Mesenchymal stem cell (in vitro differentiated cells and primary cell): ENCODE results near the gene DIPK1B.

Experiments used
- DNase-seq: peaks from one replicate; pipeline ENCODE4 v3.0.0-alpha.2; 2013
- H2AFZ ChIP-seq: one replicate; pipeline ENCODE4 v1.6.1; 2013; ENCODE audit warnings: low read depth, mild to moderate bottlenecking, control low read depth, inconsistent platforms, low read length, moderate library complexity
- H2AK5ac ChIP-seq: 2 replicates; pipeline ENCODE4 v1.6.1; 2013; ENCODE audit warnings: low read length, moderate library complexity, mild to moderate bottlenecking, inconsistent platforms; ENCODE audit not compliant: severe bottlenecking
- H2BK120ac ChIP-seq: one replicate; pipeline ENCODE4 v1.6.1; 2013; ENCODE audit warnings: low read depth, mild to moderate bottlenecking, inconsistent platforms, low read length, moderate library complexity
- H2BK12ac ChIP-seq, 2 experiments: one replicate each; pipeline ENCODE4 v1.6.1; 2013; ENCODE audit warnings: inconsistent platforms in 2 of 2, low read length in 2 of 2, mild to moderate bottlenecking in 2 of 2, moderate library complexity in 2 of 2, control low read depth in 1 of 2
- H2BK15ac ChIP-seq: one replicate; pipeline ENCODE4 v1.6.1; 2013; ENCODE audit warnings: mild to moderate bottlenecking, low read depth, inconsistent platforms; ENCODE audit not compliant: poor library complexity, severe bottlenecking
- H2BK5ac ChIP-seq: 2 replicates; pipeline ENCODE4 v1.6.1; 2013; ENCODE audit warnings: low read depth, mild to moderate bottlenecking, low read length, control low read depth, inconsistent platforms; ENCODE audit not compliant: poor library complexity, severe bottlenecking
- H3K14ac ChIP-seq, 2 experiments: one replicate each; pipeline ENCODE4 v1.6.1; 2013; ENCODE audit warnings: inconsistent platforms in 2 of 2, low read length in 2 of 2, control low read depth in 1 of 2, mild to moderate bottlenecking in 1 of 2, moderate library complexity in 1 of 2
- H3K18ac ChIP-seq, 2 experiments: one replicate each; pipeline ENCODE4 v1.6.1; 2013; ENCODE audit warnings: inconsistent platforms in 2 of 2, low read length in 2 of 2, control low read depth in 1 of 2, low read depth in 1 of 2, mild to moderate bottlenecking in 1 of 2
- H3K23ac ChIP-seq, 2 experiments: one replicate each; pipeline ENCODE4 v1.6.1; 2013; ENCODE audit warnings: inconsistent platforms in 2 of 2, low read length in 2 of 2, mild to moderate bottlenecking in 2 of 2, moderate library complexity in 2 of 2, control low read depth in 1 of 2
- H3K27ac ChIP-seq: 2 replicates; pipeline ENCODE4 v1.5.1; 2013; ENCODE audit warnings: mild to moderate bottlenecking, moderate library complexity, low read length, control low read depth, inconsistent platforms; ENCODE audit not compliant: poor library complexity, severe bottlenecking
- H3K27me3 ChIP-seq, 2 experiments: 2 replicates each; pipeline versions ENCODE4 v1.6.1 to v1.7.0; 2013; ENCODE audit warnings: low read length in 2 of 2, mild to moderate bottlenecking in 2 of 2, moderate library complexity in 2 of 2, control low read depth in 1 of 2, inconsistent platforms in 1 of 2; ENCODE audit not compliant: control insufficient read depth in 1 of 2, insufficient read depth in 1 of 2
- H3K36me3 ChIP-seq, 2 experiments: 2 replicates each; pipeline versions ENCODE4 v1.6.1 to v1.7.0; 2013; ENCODE audit warnings: low read length in 2 of 2, control low read depth in 1 of 2, inconsistent platforms in 1 of 2, low read depth in 1 of 2, mild to moderate bottlenecking in 1 of 2; ENCODE audit not compliant: insufficient read depth in 2 of 2, control insufficient read depth in 1 of 2
- H3K4ac ChIP-seq, 2 experiments: one replicate each; pipeline ENCODE4 v1.6.1; 2013; ENCODE audit warnings: inconsistent platforms in 2 of 2, low read length in 2 of 2, mild to moderate bottlenecking in 2 of 2, moderate library complexity in 2 of 2, control low read depth in 1 of 2, low read depth in 1 of 2
- H3K4me1 ChIP-seq: 2 replicates; pipeline ENCODE4 v1.6.1; 2013; ENCODE audit warnings: low read depth, low read length, control low read depth; ENCODE audit not compliant: control insufficient read depth, insufficient read depth
- H3K4me2 ChIP-seq: 2 replicates; pipeline ENCODE4 v1.6.1; 2013; ENCODE audit warnings: low read length, mild to moderate bottlenecking, inconsistent platforms; ENCODE audit not compliant: poor library complexity, severe bottlenecking
- H3K4me3 ChIP-seq, 2 experiments: 2 replicates each; pipeline versions ENCODE4 v1.5.1 to v1.7.0; 2013; ENCODE audit warnings: low read length in 2 of 2, mild to moderate bottlenecking in 2 of 2, control low read depth in 1 of 2, low read depth in 1 of 2; ENCODE audit not compliant: insufficient read depth in 1 of 2
- H3K79me1 ChIP-seq: replicated peaks from 2 replicates; pipeline ENCODE4 v1.6.1; 2013; ENCODE audit warnings: mild to moderate bottlenecking, control low read depth, low read length, inconsistent platforms; ENCODE audit not compliant: poor library complexity, severe bottlenecking
- H3K9ac ChIP-seq: 2 replicates; pipeline ENCODE4 v1.7.0; 2013; ENCODE audit warnings: mild to moderate bottlenecking, low read length, moderate library complexity
- H3K9me3 ChIP-seq: 2 replicates; pipeline ENCODE4 v1.7.0; 2013; ENCODE audit warnings: mild to moderate bottlenecking, low read length; ENCODE audit not compliant: control insufficient read depth
- H4K8ac ChIP-seq: one replicate; pipeline ENCODE4 v1.6.1; 2013; ENCODE audit warnings: inconsistent platforms, mild to moderate bottlenecking, low read length, moderate library complexity
- H4K91ac ChIP-seq: one replicate; pipeline ENCODE4 v1.6.1; 2013; ENCODE audit warnings: mild to moderate bottlenecking, low read length, inconsistent platforms
- WGBS: methylation state at CpG from one replicate; pipeline ENCODE4 v1.1.7; 2013; ENCODE audit warnings: mixed read lengths; 5-methylcytosine and 5-hydroxymethylcytosine counted together

Gene DIPK1B

DNA sequence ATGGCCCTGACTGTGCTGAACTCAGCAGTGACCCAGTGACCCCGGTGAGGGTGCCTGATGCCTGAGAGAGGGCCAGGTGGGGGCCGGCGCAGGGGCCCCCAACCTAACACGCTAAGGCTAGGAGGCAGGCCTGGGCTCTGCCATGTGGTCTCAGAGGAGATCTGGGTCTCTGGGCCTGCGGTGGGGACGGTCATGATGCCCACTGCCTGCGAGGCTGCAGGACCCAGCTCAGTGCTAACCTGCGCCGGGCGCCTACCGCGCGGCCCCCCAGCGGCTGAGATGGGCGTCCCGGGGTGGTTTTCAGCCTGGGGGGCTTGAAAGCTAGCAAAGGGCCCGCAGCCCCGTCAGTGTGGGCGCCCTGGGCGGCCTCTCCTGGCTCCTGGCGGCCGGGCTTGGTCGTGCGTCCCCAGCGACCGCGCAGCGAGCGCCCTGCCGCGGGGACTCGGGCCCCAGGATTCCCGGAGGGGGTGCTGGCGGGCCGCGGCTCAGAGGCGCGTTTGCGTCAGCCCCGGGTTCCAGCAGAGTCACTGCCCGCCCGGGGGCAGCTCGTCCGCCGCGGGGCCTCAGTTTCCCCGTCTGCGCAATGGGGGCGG, 47.2 kb upstream of the DIPK1B start:
- Histone ChIP-seq H2BK15ac (peak overlapping the region; percentile 82), H3K36me3 (peaks cover 0 to 14% of the 10 kb centered on the region in 2 experiments), H3K27me3 (peaks cover 0 to 61% of the 10 kb centered on the region in 2 experiments), H3K9ac (no peak overlapping the region), H2BK120ac (peak overlapping the region; percentile 24), H3K18ac (peak overlapping the region; percentile 1 to 25), H3K4me2 (peak overlapping the region; percentile 80), H3K79me1 (peaks cover 12% of the 10 kb centered on the region), H3K14ac (peak overlapping the region in 1 of 2 experiments; percentile 2), H3K23ac (no peak overlapping the region), H3K27ac (no peak overlapping the region), H3K9me3 (no peaks in the 10 kb centered on the region), H3K4me1 (peaks cover 57% of the 10 kb centered on the region), H2AFZ (peak overlapping the region; percentile 74), H2BK12ac (peak overlapping the region in 1 of 2 experiments; percentile 56), H4K91ac (no peak overlapping the region), H3K4me3 (peak overlapping the region; percentile 33 to 75), H4K8ac (peak overlapping the region; percentile 83), H2BK5ac (no peak overlapping the region), H3K4ac (peak overlapping the region; percentile 53 to 75), H2AK5ac (no peak overlapping the region)
- peak; percentile 41 for DNase-seq
- 15% methylated on average over 29 of the region's 49 CpGs for WGBS

DNA sequence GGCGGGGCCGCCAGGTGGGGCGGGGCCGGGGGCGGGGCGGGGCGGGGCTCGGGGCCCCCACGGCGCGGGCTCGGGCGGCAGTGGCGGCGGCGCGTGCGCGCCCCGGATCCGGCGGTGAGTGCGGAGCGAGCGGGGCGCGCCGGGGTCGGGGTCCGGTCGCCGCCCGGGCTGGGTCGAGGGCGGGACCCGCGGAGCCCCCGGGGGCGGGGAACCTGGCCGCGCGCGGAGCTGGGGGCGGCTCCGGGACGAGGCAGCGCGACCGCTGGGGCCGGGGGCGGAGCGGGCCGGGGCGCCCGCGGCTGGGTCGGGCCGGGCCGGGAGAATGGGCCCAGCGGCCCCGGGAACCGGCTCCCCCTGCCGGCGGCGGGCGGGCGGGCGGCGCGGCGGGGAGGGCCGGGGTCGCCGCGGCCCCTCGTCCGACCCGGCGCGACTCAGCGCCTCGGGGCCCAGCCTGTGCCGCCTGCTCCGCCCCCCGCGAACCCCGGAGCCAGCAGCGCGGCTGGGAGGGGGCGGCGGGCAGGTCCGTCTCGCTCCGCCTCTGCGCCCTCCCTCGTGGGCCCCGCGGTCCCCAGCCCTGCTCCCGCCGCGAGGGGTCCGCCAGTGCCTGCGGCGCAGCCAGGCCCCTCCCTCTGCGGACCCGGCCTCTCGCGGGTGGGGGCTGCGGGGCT, 46.5 kb upstream of the DIPK1B start:
- Histone ChIP-seq H2BK12ac (no peak overlapping the region), H3K4me3 (peak overlapping the region in 1 of 2 experiments; percentile 75), H2BK15ac (no peak overlapping the region), H3K4ac (no peak overlapping the region), H4K8ac (peak overlapping the region; percentile 20), H3K14ac (peak overlapping the region in 1 of 2 experiments; percentile 64), H3K23ac (no peak overlapping the region), H3K36me3 (peaks cover 0 to 20% of the 10 kb centered on the region in 2 experiments), H3K4me1 (peaks cover 63% of the 10 kb centered on the region), H4K91ac (peak overlapping the region; percentile 55), H3K4me2 (peak overlapping the region; percentile 71), H3K27me3 (peaks cover 0 to 66% of the 10 kb centered on the region in 2 experiments), H3K18ac (no peak overlapping the region), H2BK120ac (peak overlapping the region; percentile 65), H3K27ac (no peak overlapping the region), H3K79me1 (peaks cover 18% of the 10 kb centered on the region), H2AFZ (no peak overlapping the region), H3K9ac (no peak overlapping the region), H2BK5ac (no peak overlapping the region), H2AK5ac (no peak overlapping the region), H3K9me3 (no peaks in the 10 kb centered on the region)
- no peak for DNase-seq
- 2% methylated on average over 22 of the region's 109 CpGs for WGBS

DNA sequence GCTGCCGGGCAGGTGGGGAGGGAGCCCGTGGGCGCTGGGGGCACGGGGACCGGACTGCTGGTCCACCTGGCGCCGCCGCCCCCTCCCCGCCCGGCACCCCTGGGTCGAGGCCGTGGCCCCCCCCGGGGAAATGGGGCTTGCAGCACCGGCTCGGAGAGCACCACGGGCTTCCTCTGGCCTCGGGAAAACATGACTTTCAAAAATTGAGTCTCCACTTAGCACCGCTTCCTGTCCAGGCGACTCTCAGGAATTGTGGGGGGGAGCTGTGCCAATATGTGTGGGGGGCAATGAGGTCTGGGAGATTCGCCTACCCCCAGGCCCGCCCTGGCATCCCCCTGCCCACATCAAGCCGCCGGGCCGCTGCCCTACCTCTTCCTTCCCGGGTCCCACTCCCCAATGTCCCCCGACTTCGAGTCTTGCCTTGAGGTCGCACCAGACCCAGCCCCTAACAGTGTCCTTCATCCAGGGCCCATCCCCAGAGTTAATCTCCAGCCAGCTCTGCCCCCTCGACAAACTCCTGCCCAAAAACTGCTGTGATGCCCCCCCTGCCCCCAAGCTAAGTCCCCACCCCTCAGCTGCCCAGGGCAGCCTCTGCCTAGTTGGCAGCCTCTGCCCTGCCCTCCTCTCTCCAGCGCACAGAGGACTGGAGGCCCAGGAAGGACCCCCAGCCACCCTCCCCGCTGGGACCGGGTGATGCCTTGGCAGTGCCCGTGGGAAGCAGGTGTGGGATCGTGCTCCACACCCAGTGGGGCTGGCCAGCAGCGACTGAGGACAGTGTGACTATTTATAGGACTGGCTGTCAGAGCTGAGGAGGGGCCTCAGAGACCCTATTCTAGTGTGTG, 45.8 kb upstream of the DIPK1B start:
- no peak overlapping the region for H3K4ac ChIP-seq
- peak overlapping the region; percentile 65 for H3K27ac ChIP-seq
- no peak for DNase-seq
- peak overlapping the region in 1 of 2 experiments; percentile 75 for H3K4me3 ChIP-seq
- WGBS, result 46% methylated on average over 26 of the region's 35 CpGs
- peaks cover 70% of the 10 kb centered on the region for H3K4me1 ChIP-seq
- peaks cover 0 to 26% of the 10 kb centered on the region in 2 experiments for H3K36me3 ChIP-seq
- H3K23ac ChIP-seq, result no peak overlapping the region
- H2AFZ ChIP-seq, result no peak overlapping the region
- peak overlapping the region; percentile 71 for H3K4me2 ChIP-seq
- no peak overlapping the region for H3K14ac ChIP-seq
- H2BK5ac ChIP-seq, result peak overlapping the region; percentile 20
- H4K8ac ChIP-seq, result peak overlapping the region; percentile 20
- H2AK5ac ChIP-seq, result peak overlapping the region; percentile 27
- peaks cover 18% of the 10 kb centered on the region for H3K79me1 ChIP-seq
- H3K18ac ChIP-seq, result no peak overlapping the region
- H3K9ac ChIP-seq, result no peak overlapping the region
- H2BK12ac ChIP-seq, result peak overlapping the region in 1 of 2 experiments; percentile 21
- peak overlapping the region; percentile 65 for H2BK120ac ChIP-seq
- peak overlapping the region; percentile 23 for H4K91ac ChIP-seq
- no peaks in the 10 kb centered on the region for H3K9me3 ChIP-seq
- H2BK15ac ChIP-seq, result no peak overlapping the region
- H3K27me3 ChIP-seq, result peaks cover 0 to 70% of the 10 kb centered on the region in 2 experiments
